Peyer's patch (tissue), 4 donors: ENCODE results near the gene UBE2V1. TPM values are rescaled to one million over a fixed set of nuclear protein-coding genes. Genes with fewer than 3 reads are reported as not detected.
"Not testable (repeated sequence)": the region's sequence is repeated elsewhere in the genome, so short reads cannot be mapped to it uniquely, and the experiment has no call there.

Experiments
- DNase-seq, 3 donors: peaks; one replicate each; pipeline ENCODE4 v3.0.0-alpha.2; 2017 to 2019
- H3K27ac ChIP-seq, 4 donors: fragments of 200-600 bp; sonication (generic); one replicate each; pipeline ENCODE4 v1.5.1; 2016 to 2019
- H3K27me3 ChIP-seq, 2 donors: fragments of 200-600 bp; sonication (generic); one replicate each; pipeline ENCODE4 v1.5.1; 2019
- H3K36me3 ChIP-seq, 3 donors: fragments of 200-600 bp; sonication (generic); one replicate each; pipeline ENCODE4 v1.5.1; 2016 to 2019
- H3K4me1 ChIP-seq, 4 donors: fragments of 200-600 bp; sonication (generic); one replicate each; pipeline ENCODE4 v1.5.1; 2016 to 2019
- H3K4me3 ChIP-seq, 4 donors: fragments of 200-600 bp; sonication (generic); 1 replicate in 3 of 4; 2 replicates in 1 of 4; pipeline ENCODE4 v1.5.1; 2016 to 2019; ENCODE audit warnings: mild to moderate bottlenecking in 1 of 4
- H3K9me3 ChIP-seq, 4 donors: fragments of 200-600 bp; sonication (generic); one replicate each; pipeline ENCODE4 v1.5.1; 2016 to 2019; ENCODE audit warnings: mild to moderate bottlenecking in 1 of 4
- POLR2A ChIP-seq, 2 donors: fragments of 450-650 bp; IDR thresholded peaks; one replicate each; pipeline ENCODE4 v1.5.1; 2017; ENCODE audit warnings: antibody characterized with exemption in 2 of 2, mild to moderate bottlenecking in 2 of 2, moderate library complexity in 2 of 2
- total RNA-seq, 4 donors: library from RNA; depleted of rRNA; stranded (reverse); fragments of >200 nt; gene quantifications; one replicate each; pipeline ENCODE4 v1.1.0, GENCODE V29; 2016
- TF ChIP-seq, protein P1 (sequence below), 6 experiments: fragments of 450-650 bp in 4 of 6; fragments of 200-600 bp in 2 of 6; sonication (generic) in 1 of 6; IDR thresholded peaks; one replicate each; pipeline ENCODE4 v1.5.1; 2017 to 2019; ENCODE audit warnings: antibody characterized with exemption in 6 of 6, mild to moderate bottlenecking in 3 of 6, moderate library complexity in 1 of 6

UBE2V1 gene
- total RNA-seq, 4 donors from 2014 or later, result 94.4 to 111 (median 105) TPM

DNA sequence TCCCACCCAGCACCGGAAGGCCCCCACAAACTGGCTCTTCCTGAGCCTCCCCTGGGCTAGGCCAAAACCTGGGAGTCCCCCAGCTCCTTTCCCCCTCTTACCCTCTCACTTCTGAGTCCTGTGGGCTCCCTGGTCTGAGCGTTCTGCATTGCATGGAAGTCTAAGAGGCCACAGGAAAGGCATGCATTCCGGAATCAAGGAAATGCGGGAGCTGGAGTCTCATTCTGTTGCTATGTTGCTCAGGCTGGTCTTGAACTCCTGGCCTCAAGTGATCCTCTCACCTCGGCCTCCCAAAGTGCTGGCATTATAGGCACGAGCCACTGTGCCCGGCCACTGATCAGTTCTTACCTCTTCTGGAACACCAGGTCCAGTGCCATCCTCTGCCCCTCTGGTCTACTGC is 45.9 kb downstream of the UBE2V1 start:
- Histone ChIP-seq H3K27ac (no peak overlapping the region), H3K27me3 (no peaks in the 10 kb centered on the region), H3K4me1 (peaks cover 0 to 10% (median 0%) of the 10 kb centered on the region in 4 donors), H3K36me3 (no peaks in the 10 kb centered on the region), H3K9me3 (no peaks in the 10 kb centered on the region), H3K4me3 (no peak overlapping the region)
- TF ChIP-seq, protein P1, sequence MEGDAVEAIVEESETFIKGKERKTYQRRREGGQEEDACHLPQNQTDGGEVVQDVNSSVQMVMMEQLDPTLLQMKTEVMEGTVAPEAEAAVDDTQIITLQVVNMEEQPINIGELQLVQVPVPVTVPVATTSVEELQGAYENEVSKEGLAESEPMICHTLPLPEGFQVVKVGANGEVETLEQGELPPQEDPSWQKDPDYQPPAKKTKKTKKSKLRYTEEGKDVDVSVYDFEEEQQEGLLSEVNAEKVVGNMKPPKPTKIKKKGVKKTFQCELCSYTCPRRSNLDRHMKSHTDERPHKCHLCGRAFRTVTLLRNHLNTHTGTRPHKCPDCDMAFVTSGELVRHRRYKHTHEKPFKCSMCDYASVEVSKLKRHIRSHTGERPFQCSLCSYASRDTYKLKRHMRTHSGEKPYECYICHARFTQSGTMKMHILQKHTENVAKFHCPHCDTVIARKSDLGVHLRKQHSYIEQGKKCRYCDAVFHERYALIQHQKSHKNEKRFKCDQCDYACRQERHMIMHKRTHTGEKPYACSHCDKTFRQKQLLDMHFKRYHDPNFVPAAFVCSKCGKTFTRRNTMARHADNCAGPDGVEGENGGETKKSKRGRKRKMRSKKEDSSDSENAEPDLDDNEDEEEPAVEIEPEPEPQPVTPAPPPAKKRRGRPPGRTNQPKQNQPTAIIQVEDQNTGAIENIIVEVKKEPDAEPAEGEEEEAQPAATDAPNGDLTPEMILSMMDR (IDR thresholded peaks at IDR 0.05), result no peak
- no peak for TF ChIP-seq POLR2A (IDR thresholded peaks at IDR 0.05)
- DNase-seq, result no peak

DNA sequence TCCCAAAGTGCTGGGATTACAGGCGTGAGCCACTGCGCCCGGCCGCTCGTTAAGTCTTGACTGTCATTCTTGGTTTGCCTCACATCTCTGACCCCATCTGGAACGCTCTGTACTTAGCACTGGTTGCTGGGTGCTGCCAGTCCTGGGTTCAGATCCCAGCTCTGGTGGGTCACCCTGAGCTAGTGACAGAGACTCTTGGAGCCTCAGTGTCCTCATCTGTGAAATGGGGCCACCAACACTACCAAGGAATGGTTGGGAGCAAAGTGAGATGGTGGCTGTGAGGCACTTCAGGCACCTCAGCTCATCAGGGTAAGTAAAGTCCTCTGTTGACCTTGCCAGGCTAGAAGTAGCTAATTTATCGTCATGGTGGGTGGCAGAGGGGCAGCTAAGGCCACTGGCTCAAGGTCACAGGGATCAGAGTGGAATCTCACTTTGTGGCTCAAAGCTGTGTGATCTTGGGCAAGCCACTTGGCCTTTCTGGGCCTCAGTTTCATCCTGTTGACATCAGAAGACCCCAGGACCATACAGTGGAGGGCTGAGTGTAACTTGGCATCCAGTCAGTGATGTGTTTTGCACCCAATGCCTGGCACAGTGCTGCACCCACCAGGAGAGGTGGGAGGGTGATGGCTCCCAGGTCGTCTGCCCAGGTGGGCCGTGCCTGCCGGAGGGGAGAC is 46.7 kb downstream of the UBE2V1 start:
- Histone ChIP-seq H3K4me1 (peaks cover 0 to 5% (median 0%) of the 10 kb centered on the region in 4 donors), H3K9me3 (no peaks in the 10 kb centered on the region), H3K4me3 (no peak overlapping the region), H3K36me3 (no peaks in the 10 kb centered on the region), H3K27ac (no peak overlapping the region), H3K27me3 (no peaks in the 10 kb centered on the region)
- DNase-seq, result no peak
- TF ChIP-seq, protein P1 (IDR thresholded peaks at IDR 0.05), result no peak
- no peak for TF ChIP-seq POLR2A (IDR thresholded peaks at IDR 0.05)

DNA sequence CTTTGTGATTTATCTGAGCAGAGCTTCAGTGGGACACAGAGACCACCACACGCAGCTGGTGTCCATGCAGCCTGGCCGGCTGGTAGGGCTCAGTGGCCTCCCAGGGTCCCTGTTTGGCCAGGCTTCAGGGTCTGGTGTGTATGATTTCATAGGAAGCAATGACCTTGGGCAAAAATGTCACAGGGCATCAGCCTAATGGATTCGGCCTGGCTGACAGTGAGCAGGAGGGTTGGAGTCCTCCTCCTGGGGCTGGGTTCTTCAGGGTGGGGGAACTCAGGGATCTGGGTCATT is 47.7 kb downstream of the UBE2V1 start:
- Histone ChIP-seq H3K4me3 (no peak overlapping the region), H3K36me3 (no peaks in the 10 kb centered on the region), H3K9me3 (no peaks in the 10 kb centered on the region), H3K27ac (no peak overlapping the region), H3K4me1 (no peaks in the 10 kb centered on the region), H3K27me3 (no peaks in the 10 kb centered on the region)
- TF ChIP-seq POLR2A (IDR thresholded peaks at IDR 0.05), result no peak
- TF ChIP-seq, protein P1 (IDR thresholded peaks at IDR 0.05), result no peak
- no peak for DNase-seq

DNA sequence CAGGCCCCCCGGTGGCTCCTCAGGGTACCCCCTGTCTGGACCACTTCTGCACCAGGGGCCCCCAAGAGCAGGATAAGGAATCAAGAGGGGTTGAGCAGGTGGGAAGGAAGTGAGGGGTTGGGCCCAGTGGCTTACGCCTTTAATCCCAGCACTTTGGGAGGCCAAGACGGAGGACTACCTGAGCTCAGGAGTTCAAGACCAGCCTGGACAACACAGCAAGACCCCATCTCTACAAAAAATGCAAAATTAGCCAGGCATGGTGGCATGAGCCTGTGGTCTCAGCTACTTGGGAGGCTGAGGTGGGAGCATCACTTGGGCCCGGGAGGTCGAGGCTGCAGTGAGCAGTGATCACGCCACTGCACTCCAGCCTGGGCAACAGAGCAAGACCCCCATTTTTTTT is 49.2 kb downstream of the UBE2V1 start:
- not testable (repeated sequence) for H3K27me3 ChIP-seq, H3K4me3 ChIP-seq, H3K4me1 ChIP-seq, H3K9me3 ChIP-seq, H3K27ac ChIP-seq, H3K36me3 ChIP-seq, DNase-seq

DNA sequence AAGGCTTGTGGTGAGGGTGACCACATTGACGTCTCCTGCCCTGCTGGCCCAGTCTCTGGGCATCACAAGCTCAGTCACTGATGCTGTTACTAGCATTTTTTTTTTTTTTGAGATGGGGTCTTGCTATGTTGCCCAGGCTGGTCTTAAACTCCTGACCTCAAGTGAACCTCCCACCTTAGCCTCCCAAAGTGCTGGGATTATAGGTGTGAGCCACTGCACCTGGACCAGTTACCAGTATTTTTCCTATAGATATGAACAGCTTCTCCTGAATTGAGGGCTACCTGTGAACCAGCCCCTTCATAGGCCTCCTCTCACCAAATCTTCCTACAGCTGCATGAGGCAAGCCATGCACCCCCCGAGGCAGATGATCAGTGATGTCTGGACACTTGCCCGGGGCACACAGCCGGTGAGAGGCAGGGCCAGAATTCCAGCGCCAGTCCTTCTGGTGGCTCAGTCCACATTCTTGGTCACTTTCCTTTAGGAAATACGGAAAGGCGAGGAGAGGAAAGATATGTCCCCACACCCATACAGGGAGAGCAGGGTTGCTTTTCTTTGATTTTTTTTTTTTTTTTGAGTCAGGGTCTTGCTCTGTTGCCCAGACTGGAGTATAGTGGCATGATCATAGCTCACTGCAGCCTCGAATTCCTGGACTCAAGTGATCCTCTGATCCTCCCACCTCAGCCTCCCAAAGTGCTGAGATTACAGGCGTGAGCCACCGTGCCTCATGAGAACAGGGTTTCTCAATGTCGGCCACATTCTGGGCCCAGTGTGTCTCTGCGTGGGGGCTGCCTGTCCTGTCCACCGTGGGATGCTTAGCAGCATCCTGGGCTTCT is 50.7 kb downstream of the UBE2V1 start:
- TF ChIP-seq, protein P1 (IDR thresholded peaks at IDR 0.05), result no peak
- no peak for TF ChIP-seq POLR2A (IDR thresholded peaks at IDR 0.05)
- Histone ChIP-seq H3K4me1 (no peaks in the 10 kb centered on the region), H3K4me3 (no peak overlapping the region), H3K27me3 (no peaks in the 10 kb centered on the region), H3K9me3 (no peaks in the 10 kb centered on the region), H3K27ac (no peak overlapping the region), H3K36me3 (no peaks in the 10 kb centered on the region)
- DNase-seq, result no peak
